ENCODE data around the gene SRA1. TPM values are rescaled to one million over a fixed set of nuclear protein-coding genes. Genes with fewer than 3 reads are reported as not detected.

SRA1 gene
- total RNA-seq, 1 donor from 2014 or later = 16.9 TPM

DNA sequence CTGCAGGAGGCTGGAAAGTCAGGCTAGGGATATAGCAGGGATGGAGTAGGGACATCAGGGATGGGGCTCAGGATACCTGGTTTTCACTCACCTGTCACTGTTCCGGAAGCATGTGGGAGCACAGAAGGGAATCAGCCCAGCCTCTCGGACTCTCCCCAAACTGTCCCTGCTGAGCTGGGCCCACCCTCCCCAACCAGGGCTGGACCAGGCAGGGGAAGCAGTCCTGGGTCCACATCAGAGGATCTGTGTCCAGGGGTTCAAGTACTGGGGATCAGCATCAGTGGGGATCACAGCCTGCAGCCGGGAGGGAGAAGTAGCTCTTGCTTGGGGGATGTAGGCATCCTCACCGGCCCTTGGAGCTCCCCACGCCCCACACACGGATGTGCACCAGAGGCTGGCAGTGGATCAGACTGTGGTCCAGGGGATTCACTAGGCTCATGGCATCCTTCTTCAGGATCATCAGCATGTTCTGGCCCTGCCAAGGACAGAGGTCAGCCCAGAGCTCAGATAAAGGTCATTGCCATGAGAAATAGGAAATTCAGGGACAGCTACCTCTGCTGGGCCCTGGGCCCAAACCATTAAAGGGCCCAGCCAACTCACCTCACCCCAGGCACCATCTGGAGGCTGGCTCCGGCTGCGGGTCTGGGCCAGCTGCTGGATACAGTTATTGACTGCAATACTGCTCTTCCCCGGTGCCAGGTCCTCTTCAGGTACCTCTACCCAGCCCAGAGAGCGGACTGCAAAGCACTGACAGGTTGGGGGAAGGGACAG, 4.7 kb upstream of the SRA1 start:
- Mint-ChIP-seq H3K4me1 (peaks cover 38% of the 10 kb centered on the region), H3K9me3 (no peaks in the 10 kb centered on the region), H3K4me3 (no peak overlapping the region), H3K27me3 (ENCODE audit: insufficient read depth, low read depth) (peaks cover 7% of the 10 kb centered on the region), H3K36me3 (peaks cover 13% of the 10 kb centered on the region), H3K27ac (no peak overlapping the region)
- H3K36me3 ChIP-seq = no peaks in the 10 kb centered on the region
- no peak for DNase-seq (ENCODE audit: low spot score)
- no peak overlapping the region for H3K4me3 ChIP-seq
- H2AFZ ChIP-seq (replicated peaks) = no peak overlapping the region
- TF ChIP-seq, protein P1, sequence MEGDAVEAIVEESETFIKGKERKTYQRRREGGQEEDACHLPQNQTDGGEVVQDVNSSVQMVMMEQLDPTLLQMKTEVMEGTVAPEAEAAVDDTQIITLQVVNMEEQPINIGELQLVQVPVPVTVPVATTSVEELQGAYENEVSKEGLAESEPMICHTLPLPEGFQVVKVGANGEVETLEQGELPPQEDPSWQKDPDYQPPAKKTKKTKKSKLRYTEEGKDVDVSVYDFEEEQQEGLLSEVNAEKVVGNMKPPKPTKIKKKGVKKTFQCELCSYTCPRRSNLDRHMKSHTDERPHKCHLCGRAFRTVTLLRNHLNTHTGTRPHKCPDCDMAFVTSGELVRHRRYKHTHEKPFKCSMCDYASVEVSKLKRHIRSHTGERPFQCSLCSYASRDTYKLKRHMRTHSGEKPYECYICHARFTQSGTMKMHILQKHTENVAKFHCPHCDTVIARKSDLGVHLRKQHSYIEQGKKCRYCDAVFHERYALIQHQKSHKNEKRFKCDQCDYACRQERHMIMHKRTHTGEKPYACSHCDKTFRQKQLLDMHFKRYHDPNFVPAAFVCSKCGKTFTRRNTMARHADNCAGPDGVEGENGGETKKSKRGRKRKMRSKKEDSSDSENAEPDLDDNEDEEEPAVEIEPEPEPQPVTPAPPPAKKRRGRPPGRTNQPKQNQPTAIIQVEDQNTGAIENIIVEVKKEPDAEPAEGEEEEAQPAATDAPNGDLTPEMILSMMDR (IDR thresholded peaks at IDR 0.05) = no peak
- peaks cover 16% of the 10 kb centered on the region for H3K4me1 ChIP-seq
- H4K20me1 ChIP-seq (ENCODE audit: low read depth) = no peaks in the 10 kb centered on the region
- peaks cover 7% of the 10 kb centered on the region for H3F3A ChIP-seq (ENCODE audit: low read depth)
- H3K4me2 ChIP-seq = no peak overlapping the region
- no peaks in the 10 kb centered on the region for H3K27me3 ChIP-seq
- H3K9ac ChIP-seq = no peak overlapping the region
- H3K9me3 ChIP-seq (ENCODE audit: low read depth) = no peaks in the 10 kb centered on the region
- H3K27ac ChIP-seq = no peak overlapping the region
- H3K79me2 ChIP-seq (ENCODE audit: low read depth) = peaks cover 25% of the 10 kb centered on the region

DNA sequence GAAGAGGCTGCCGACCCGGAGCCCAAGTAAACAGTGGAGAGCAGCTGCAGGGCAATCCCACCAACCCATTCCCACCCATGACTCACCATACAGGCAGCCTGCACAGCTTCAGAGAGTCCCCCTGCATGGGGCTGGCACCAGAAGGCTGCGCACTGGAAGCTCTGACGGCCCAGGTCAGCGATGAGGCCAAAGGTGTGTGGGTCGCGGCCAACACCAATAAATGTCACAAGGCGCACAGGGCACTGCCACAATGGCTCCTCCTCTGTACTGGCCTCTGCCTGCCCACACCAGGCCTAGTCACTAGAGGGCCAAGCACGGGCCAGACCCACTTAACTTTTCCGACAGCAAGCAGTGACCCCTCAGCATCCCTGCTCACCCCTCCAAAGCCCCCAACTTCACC, 3.0 kb upstream of the SRA1 start:
- no peak overlapping the region for H3K27ac ChIP-seq
- peaks cover 7% of the 10 kb centered on the region for H3F3A ChIP-seq (ENCODE audit: low read depth)
- DNase-seq (ENCODE audit: low spot score) = no peak
- no peaks in the 10 kb centered on the region for H3K9me3 ChIP-seq (ENCODE audit: low read depth)
- no peak overlapping the region for H3K27ac Mint-ChIP-seq
- H3K4me2 ChIP-seq = no peak overlapping the region
- no peaks in the 10 kb centered on the region for H3K36me3 ChIP-seq
- H4K20me1 ChIP-seq (ENCODE audit: low read depth) = peaks cover 7% of the 10 kb centered on the region
- peaks cover 10% of the 10 kb centered on the region for H3K36me3 Mint-ChIP-seq
- H3K9me3 Mint-ChIP-seq = no peaks in the 10 kb centered on the region
- no peak overlapping the region for H2AFZ ChIP-seq (replicated peaks)
- peaks cover 8% of the 10 kb centered on the region for H3K27me3 Mint-ChIP-seq (ENCODE audit: insufficient read depth, low read depth)
- no peak overlapping the region for H3K4me3 ChIP-seq
- H3K27me3 ChIP-seq = no peaks in the 10 kb centered on the region
- peaks cover 45% of the 10 kb centered on the region for H3K4me1 Mint-ChIP-seq
- no peak overlapping the region for H3K4me3 Mint-ChIP-seq
- no peak overlapping the region for H3K9ac ChIP-seq
- TF ChIP-seq EZH2 (IDR thresholded peaks at IDR 0.05) (no peak), EZH2phosphoT487 (IDR thresholded peaks at IDR 0.05) (no peak)
- TF ChIP-seq, protein P1 (IDR thresholded peaks at IDR 0.05) = no peak
- H3K4me1 ChIP-seq = peaks cover 17% of the 10 kb centered on the region
- H3K79me2 ChIP-seq (ENCODE audit: low read depth) = peaks cover 29% of the 10 kb centered on the region

- no peak overlapping the region for H3K4me3 Mint-ChIP-seq
- H3K9ac ChIP-seq = no peak overlapping the region
- TF ChIP-seq, protein P1 (IDR thresholded peaks at IDR 0.05) = no peak
- TF ChIP-seq EZH2phosphoT487 (IDR thresholded peaks at IDR 0.05) = no peak
- no peak for TF ChIP-seq EZH2 (IDR thresholded peaks at IDR 0.05)
- H3K27me3 Mint-ChIP-seq (ENCODE audit: insufficient read depth, low read depth) = peaks cover 4% of the 10 kb centered on the region
- no peaks in the 10 kb centered on the region for H3K27me3 ChIP-seq
- peaks cover 15% of the 10 kb centered on the region for H3K4me1 ChIP-seq
- peaks cover 10% of the 10 kb centered on the region for H3K36me3 Mint-ChIP-seq
- no peak overlapping the region for H3K4me2 ChIP-seq
- no peak overlapping the region for H3K27ac Mint-ChIP-seq
- no peaks in the 10 kb centered on the region for H3K9me3 ChIP-seq (ENCODE audit: low read depth)
- H3K4me3 ChIP-seq = no peak overlapping the region
- no peak for DNase-seq (ENCODE audit: low spot score)
- H3K9me3 Mint-ChIP-seq = no peaks in the 10 kb centered on the region
- H3K79me2 ChIP-seq (ENCODE audit: low read depth) = peaks cover 37% of the 10 kb centered on the region
- no peak overlapping the region for H3K27ac ChIP-seq
- no peak overlapping the region for H2AFZ ChIP-seq (replicated peaks)
- peaks cover 31% of the 10 kb centered on the region for H3K4me1 Mint-ChIP-seq
- H3F3A ChIP-seq (ENCODE audit: low read depth) = peaks cover 7% of the 10 kb centered on the region
- peaks cover 7% of the 10 kb centered on the region for H4K20me1 ChIP-seq (ENCODE audit: low read depth)
- no peaks in the 10 kb centered on the region for H3K36me3 ChIP-seq
These were observed 1.3 kb upstream of the SRA1 start for GRCh38 chr5:140558542-140558941.

Data from neural progenitor cell (in vitro differentiated cells).